Natural killer cell (primary cell): ENCODE measurements around the gene GPR78. TPM values are rescaled to one million over a fixed set of nuclear protein-coding genes. Genes with fewer than 3 reads are reported as not detected.
"Not testable (repeated sequence)": the region's sequence is repeated elsewhere in the genome, so short reads cannot be mapped to it uniquely, and the experiment has no call there.

Experiments used
- ATAC-seq, 3 donors: fragments of 150-1000 bp in 2 of 3; fragments of 200-7000 bp in 1 of 3; cut with Tn5 transposase; 1 replicate in 1 of 3; 2 replicates in 2 of 3; pipeline ENCODE4 v1.10.0; 2021; ENCODE audit warnings: mild to moderate bottlenecking in 2 of 3, moderate library complexity in 2 of 3
- DNase-seq, 2 donors: peaks; one replicate each; pipeline versions ENCODE4 v3.0.0 to v3.0.0-alpha.2; 2013 to 2021; ENCODE audit warnings: mixed read lengths in 1 of 2
- H3K27ac ChIP-seq: one replicate; pipeline ENCODE4 v1.5.1; 2013; ENCODE audit warnings: mild to moderate bottlenecking, low read length
- H3K27me3 ChIP-seq: one replicate; pipeline ENCODE4 v1.6.1; 2013; ENCODE audit warnings: low read length; ENCODE audit not compliant: control insufficient read depth, insufficient read depth
- H3K36me3 ChIP-seq: one replicate; pipeline ENCODE4 v1.6.1; 2013; ENCODE audit warnings: low read length; ENCODE audit not compliant: control insufficient read depth, insufficient read depth
- H3K4me1 ChIP-seq: one replicate; pipeline ENCODE4 v1.6.1; 2013; ENCODE audit warnings: low read length; ENCODE audit not compliant: control insufficient read depth, insufficient read depth
- H3K4me3 ChIP-seq: one replicate; pipeline ENCODE4 v1.5.1; 2013; ENCODE audit warnings: low read length
- H3K9me3 ChIP-seq: one replicate; pipeline ENCODE4 v1.6.1; 2013; ENCODE audit warnings: low read length; ENCODE audit not compliant: control insufficient read depth, insufficient read depth
- H3K27ac Mint-ChIP-seq, 2 donors: one replicate each; pipeline ENCODE4 v1.8.0; 2022; ENCODE audit warnings: mild to moderate bottlenecking in 2 of 2, mixed read lengths in 2 of 2, moderate library complexity in 1 of 2
- H3K27me3 Mint-ChIP-seq, 2 donors: one replicate each; pipeline ENCODE4 v1.8.0; 2022; ENCODE audit warnings: low read depth in 2 of 2, mixed read lengths in 2 of 2
- H3K36me3 Mint-ChIP-seq: one replicate; pipeline ENCODE4 v1.8.0; 2022; ENCODE audit warnings: mixed read lengths
- H3K4me1 Mint-ChIP-seq, 2 donors: one replicate each; pipeline ENCODE4 v1.8.0; 2022; ENCODE audit warnings: mixed read lengths in 2 of 2
- H3K4me3 Mint-ChIP-seq: one replicate; pipeline ENCODE4 v1.8.0; 2022; ENCODE audit warnings: mild to moderate bottlenecking, moderate library complexity, mixed read lengths
- H3K9me3 Mint-ChIP-seq, 2 donors: one replicate each; pipeline ENCODE4 v1.8.0; 2022; ENCODE audit warnings: mixed read lengths in 2 of 2
- WGBS: methylation state at CpG from one replicate; pipeline ENCODE4 v1.1.7; 2013; ENCODE audit warnings: missing lambda C conversion rate; ENCODE audit not compliant: insufficient coverage; 5-methylcytosine and 5-hydroxymethylcytosine counted together
- intact Hi-C: fragments of 100-400 bp; cut with micrococcal nuclease; formaldehyde crosslinking; loops from one replicate; pipeline ENCODE4 v1.14.2; 2022
- total RNA-seq, 4 donors: library from RNA; stranded (reverse); fragments of 120-200 nt in 1 of 4; gene quantifications; one replicate each; pipeline versions ENCODE4 v1.2.3 to v1.2.4, GENCODE V29; 2013 to 2022
- TF ChIP-seq, protein P1 (sequence below): fragments of 200-600 bp; IDR thresholded peaks from one replicate; pipeline ENCODE4 v1.8.0; 2022; ENCODE audit warnings: antibody characterized with exemption

The GPR78 gene
- total RNA-seq, 3 donors from 2014 or later (not counting 1 experiment from before 2014, with no cell fraction given), result not detected

DNA sequence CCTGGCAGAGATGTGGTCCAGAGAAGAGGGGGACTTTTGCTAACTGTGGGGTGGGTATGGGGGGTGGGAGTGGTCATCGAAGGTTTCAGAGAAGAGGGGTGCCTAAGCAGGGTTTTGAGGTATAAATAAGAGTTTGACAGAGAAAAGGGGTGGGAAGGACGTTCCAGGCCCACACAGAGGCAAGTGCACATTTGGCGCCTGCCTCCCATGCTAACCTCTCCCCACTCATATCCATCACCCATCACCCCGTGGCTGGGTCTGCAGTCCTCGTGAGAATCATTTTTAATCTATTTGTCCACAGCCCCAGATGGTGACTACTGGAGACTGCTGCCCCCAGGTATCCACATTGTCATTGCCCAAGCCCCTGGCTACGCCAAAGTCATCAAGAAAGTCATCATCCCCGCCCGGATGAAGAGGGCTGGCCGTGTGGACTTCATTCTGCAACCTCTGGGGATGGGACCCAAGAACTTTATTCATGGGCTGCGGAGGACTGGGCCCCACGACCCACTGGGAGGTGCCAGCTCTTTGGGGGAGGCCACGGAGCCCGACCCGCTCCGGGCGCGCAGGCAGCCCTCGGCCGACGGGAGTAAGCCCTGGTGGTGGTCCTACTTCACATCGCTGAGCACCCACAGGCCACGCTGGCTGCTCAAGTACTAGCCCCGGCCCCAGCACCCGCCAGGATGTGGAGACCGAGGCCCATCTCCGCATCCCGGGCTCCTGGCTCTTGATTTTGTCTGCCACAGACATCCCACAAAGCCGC, 38.9 kb downstream of the GPR78 start:
- no peak overlapping the region for H3K4me3 ChIP-seq
- H3K27me3 Mint-ChIP-seq, result no peaks in the 10 kb centered on the region
- intact Hi-C loops, result no loop called here
- ATAC-seq (no peak), DNase-seq (no peak)
- no peaks in the 10 kb centered on the region for H3K9me3 ChIP-seq
- TF ChIP-seq, protein P1, sequence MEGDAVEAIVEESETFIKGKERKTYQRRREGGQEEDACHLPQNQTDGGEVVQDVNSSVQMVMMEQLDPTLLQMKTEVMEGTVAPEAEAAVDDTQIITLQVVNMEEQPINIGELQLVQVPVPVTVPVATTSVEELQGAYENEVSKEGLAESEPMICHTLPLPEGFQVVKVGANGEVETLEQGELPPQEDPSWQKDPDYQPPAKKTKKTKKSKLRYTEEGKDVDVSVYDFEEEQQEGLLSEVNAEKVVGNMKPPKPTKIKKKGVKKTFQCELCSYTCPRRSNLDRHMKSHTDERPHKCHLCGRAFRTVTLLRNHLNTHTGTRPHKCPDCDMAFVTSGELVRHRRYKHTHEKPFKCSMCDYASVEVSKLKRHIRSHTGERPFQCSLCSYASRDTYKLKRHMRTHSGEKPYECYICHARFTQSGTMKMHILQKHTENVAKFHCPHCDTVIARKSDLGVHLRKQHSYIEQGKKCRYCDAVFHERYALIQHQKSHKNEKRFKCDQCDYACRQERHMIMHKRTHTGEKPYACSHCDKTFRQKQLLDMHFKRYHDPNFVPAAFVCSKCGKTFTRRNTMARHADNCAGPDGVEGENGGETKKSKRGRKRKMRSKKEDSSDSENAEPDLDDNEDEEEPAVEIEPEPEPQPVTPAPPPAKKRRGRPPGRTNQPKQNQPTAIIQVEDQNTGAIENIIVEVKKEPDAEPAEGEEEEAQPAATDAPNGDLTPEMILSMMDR, result no peak
- no peaks in the 10 kb centered on the region for H3K36me3 ChIP-seq
- H3K4me1 ChIP-seq, result no peaks in the 10 kb centered on the region
- H3K27ac ChIP-seq, result no peak overlapping the region
- H3K27ac Mint-ChIP-seq, result no peak overlapping the region
- H3K4me1 Mint-ChIP-seq, result peaks cover 0 to 8% of the 10 kb centered on the region in 2 donors
- H3K4me3 Mint-ChIP-seq, result no peak overlapping the region
- H3K9me3 Mint-ChIP-seq, result no peaks in the 10 kb centered on the region
- H3K27me3 ChIP-seq, result no peaks in the 10 kb centered on the region
- no peaks in the 10 kb centered on the region for H3K36me3 Mint-ChIP-seq
- WGBS, result 87% methylated on average over 28 of the region's 28 CpGs

DNA sequence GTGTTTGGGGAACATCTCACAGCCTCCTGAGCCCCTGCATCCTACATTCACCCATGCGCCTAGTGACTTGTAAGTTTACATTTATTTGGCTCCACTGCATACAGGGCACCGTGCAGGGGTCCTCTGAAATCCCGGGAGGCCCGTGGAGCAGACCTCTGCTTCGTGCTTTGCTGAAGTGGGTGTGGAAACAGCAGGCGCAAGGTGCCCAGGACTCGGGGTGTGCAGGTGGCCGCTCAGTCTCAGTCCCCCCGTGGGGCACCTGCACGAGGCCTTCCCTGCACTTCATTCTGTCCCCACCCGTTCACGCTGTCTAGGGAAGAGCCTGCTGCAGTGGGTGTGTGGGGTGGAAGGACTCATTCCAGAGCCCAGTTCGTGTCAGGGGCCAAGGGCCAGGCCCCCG, 40.9 kb downstream of the GPR78 start:
- H3K4me1 ChIP-seq, H3K4me3 Mint-ChIP-seq, H3K36me3 Mint-ChIP-seq, H3K9me3 Mint-ChIP-seq, H3K27ac Mint-ChIP-seq, H3K27me3 ChIP-seq, H3K27ac ChIP-seq, H3K4me3 ChIP-seq, DNase-seq, H3K27me3 Mint-ChIP-seq, intact Hi-C loops, H3K4me1 Mint-ChIP-seq, H3K36me3 ChIP-seq, H3K9me3 ChIP-seq, ATAC-seq: not testable (repeated sequence)
- no CpG with 5 or more reads among the region's 14 CpGs for WGBS

DNA sequence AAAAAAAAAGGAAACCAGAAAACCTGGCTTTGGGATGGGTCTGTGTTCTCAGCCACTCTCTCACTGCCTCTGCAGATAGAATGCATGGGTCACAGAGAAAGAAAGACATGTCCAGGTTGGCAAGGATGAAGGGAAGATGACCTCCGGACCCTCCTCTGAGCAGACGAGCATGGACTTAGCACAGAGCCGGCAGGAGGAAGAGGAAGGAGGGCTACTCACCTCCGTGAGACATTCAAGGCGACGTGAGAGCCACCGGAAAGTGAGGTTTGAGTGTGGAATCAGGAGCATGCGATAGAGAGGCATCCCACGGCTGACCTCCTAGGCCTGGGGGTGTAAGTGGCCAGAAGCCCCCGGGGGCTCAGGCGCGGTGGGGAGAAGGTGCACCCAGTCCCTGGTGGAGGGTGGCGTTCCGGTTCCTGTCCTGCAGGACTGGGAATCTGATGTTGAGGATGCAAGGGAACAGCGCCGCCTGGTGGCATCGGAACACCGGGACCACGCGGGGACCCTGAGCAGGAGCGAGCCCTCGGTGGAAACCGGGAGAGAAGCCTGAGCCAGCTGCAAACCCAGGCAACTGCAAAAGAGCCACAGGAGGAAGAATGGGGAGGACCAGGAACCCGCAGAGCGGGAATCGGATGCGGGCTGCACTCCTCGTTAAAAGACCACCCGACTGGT, 44.5 kb downstream of the GPR78 start:
- H3K27ac ChIP-seq, H3K27ac Mint-ChIP-seq, H3K36me3 ChIP-seq, ATAC-seq, H3K9me3 ChIP-seq, H3K9me3 Mint-ChIP-seq, intact Hi-C loops, H3K4me1 ChIP-seq, H3K4me3 Mint-ChIP-seq, DNase-seq, H3K27me3 Mint-ChIP-seq, H3K4me3 ChIP-seq, H3K27me3 ChIP-seq, H3K4me1 Mint-ChIP-seq, H3K36me3 Mint-ChIP-seq: not testable (repeated sequence)
- no CpG with 5 or more reads among the region's 29 CpGs for WGBS

DNA sequence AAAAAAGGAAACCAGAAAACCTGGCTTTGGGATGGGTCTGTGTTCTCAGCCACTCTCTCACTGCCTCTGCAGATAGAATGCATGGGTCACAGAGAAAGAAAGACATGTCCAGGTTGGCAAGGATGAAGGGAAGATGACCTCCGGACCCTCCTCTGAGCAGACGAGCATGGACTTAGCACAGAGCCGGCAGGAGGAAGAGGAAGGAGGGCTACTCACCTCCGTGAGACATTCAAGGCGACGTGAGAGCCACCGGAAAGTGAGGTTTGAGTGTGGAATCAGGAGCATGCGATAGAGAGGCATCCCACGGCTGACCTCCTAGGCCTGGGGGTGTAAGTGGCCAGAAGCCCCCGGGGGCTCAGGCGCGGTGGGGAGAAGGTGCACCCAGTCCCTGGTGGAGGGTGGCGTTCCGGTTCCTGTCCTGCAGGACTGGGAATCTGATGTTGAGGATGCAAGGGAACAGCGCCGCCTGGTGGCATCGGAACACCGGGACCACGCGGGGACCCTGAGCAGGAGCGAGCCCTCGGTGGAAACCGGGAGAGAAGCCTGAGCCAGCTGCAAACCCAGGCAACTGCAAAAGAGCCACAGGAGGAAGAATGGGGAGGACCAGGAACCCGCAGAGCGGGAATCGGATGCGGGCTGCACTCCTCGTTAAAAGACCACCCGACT, 50.2 kb downstream of the GPR78 start:
- H3K36me3 ChIP-seq, H3K27me3 Mint-ChIP-seq, H3K4me1 Mint-ChIP-seq, H3K4me3 ChIP-seq, H3K36me3 Mint-ChIP-seq, intact Hi-C loops, H3K27ac ChIP-seq, H3K9me3 ChIP-seq, DNase-seq, H3K4me3 Mint-ChIP-seq, H3K4me1 ChIP-seq, H3K27ac Mint-ChIP-seq, H3K9me3 Mint-ChIP-seq, H3K27me3 ChIP-seq, ATAC-seq: not testable (repeated sequence)
- no CpG with 5 or more reads among the region's 29 CpGs for WGBS

DNA sequence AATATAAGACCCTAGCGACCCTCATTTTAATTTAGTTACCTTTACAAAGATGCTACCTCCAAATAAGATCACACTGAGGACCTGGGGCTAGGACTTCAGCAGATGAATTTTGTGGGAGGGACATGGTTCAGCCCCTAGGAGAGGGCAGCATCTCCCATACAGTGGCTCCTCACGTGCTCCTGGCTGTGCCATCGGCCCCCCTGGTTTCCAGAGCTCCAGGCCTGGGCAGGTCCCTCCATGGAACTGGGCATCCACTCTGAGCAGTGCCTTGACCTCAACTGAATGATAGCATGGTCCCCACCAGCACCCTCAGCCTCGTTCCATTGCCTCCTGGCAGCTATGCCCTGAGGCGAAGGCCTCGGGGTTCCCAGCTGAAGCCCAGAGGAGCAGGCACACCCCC, 51.7 kb downstream of the GPR78 start:
- H3K4me1 ChIP-seq, H3K36me3 ChIP-seq, H3K27me3 ChIP-seq, ATAC-seq, H3K27me3 Mint-ChIP-seq, H3K4me1 Mint-ChIP-seq, intact Hi-C loops, H3K36me3 Mint-ChIP-seq, H3K27ac ChIP-seq, H3K4me3 Mint-ChIP-seq, H3K9me3 ChIP-seq, H3K27ac Mint-ChIP-seq, H3K9me3 Mint-ChIP-seq, H3K4me3 ChIP-seq: not testable (repeated sequence)
- DNase-seq, result peak in 1 of 2 donors; percentile 28
- WGBS, result 73% methylated on average over 2 of the region's 6 CpGs

DNA sequence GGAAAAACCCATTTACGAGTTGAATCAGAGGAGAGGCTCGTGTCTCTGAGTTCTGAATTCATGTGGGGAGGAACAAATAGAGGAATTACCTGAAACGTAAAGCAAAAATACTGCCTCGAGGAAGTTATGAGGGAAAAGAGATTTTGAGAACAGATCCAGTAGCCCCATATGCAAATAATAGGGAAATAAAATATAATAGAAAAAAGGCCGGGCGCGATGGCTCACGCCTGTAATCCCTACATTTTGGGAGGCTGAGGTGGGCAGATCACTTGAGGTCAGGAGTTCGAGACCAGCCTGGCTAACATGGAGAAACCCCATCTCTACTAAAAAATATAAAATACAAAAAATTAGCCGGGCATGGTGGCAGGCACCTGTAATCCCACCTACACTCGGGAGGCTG, 54.6 kb downstream of the GPR78 start:
- intact Hi-C loops, H3K9me3 Mint-ChIP-seq, H3K4me1 Mint-ChIP-seq, DNase-seq, H3K27ac Mint-ChIP-seq, ATAC-seq, H3K27ac ChIP-seq, H3K4me3 ChIP-seq, H3K36me3 Mint-ChIP-seq, H3K9me3 ChIP-seq, H3K4me3 Mint-ChIP-seq, H3K36me3 ChIP-seq, H3K27me3 ChIP-seq, H3K4me1 ChIP-seq: not testable (repeated sequence)
- H3K27me3 Mint-ChIP-seq, result peaks cover 0 to 21% of the 10 kb centered on the region in 2 donors
- WGBS, result 87% methylated on average over 3 of the region's 11 CpGs

DNA sequence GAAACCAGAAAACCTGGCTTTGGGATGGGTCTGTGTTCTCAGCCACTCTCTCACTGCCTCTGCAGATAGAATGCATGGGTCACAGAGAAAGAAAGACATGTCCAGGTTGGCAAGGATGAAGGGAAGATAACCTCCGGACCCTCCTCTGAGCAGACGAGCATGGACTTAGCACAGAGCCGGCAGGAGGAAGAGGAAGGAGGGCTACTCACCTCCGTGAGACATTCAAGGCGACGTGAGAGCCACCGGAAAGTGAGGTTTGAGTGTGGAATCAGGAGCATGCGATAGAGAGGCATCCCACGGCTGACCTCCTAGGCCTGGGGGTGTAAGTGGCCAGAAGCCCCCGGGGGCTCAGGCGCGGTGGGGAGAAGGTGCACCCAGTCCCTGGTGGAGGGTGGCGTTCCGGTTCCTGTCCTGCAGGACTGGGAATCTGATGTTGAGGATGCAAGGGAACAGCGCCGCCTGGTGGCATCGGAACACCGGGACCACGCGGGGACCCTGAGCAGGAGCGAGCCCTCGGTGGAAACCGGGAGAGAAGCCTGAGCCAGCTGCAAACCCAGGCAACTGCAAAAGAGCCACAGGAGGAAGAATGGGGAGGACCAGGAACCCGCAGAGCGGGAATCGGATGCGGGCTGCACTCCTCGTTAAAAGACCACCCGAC, 55.8 kb downstream of the GPR78 start:
- intact Hi-C loops, H3K9me3 ChIP-seq, H3K4me3 ChIP-seq, H3K4me1 Mint-ChIP-seq, H3K36me3 ChIP-seq, ATAC-seq, H3K27ac ChIP-seq, H3K4me1 ChIP-seq, H3K9me3 Mint-ChIP-seq, H3K27me3 ChIP-seq, H3K27ac Mint-ChIP-seq, DNase-seq, H3K4me3 Mint-ChIP-seq, H3K36me3 Mint-ChIP-seq: not testable (repeated sequence)
- H3K27me3 Mint-ChIP-seq, result peaks cover 0 to 21% of the 10 kb centered on the region in 2 donors
- no CpG with 5 or more reads among the region's 29 CpGs for WGBS
